Natural killer cell (primary cell): Measurements from ENCODE around the gene ERBB4. TPM values are rescaled to one million over a fixed set of nuclear protein-coding genes. Genes with fewer than 3 reads are reported as not detected.

ENCODE experiments used
- ATAC-seq, 3 donors: fragments of 150-1000 bp in 2 of 3; fragments of 200-7000 bp in 1 of 3; cut with Tn5 transposase; 1 replicate in 1 of 3; 2 replicates in 2 of 3; pipeline ENCODE4 v1.10.0; 2021; ENCODE audit warnings: mild to moderate bottlenecking in 2 of 3, moderate library complexity in 2 of 3
- DNase-seq, 2 donors: peaks; one replicate each; pipeline versions ENCODE4 v3.0.0 to v3.0.0-alpha.2; 2013 to 2021; ENCODE audit warnings: mixed read lengths in 1 of 2
- H3K27ac ChIP-seq: one replicate; pipeline ENCODE4 v1.5.1; 2013; ENCODE audit warnings: mild to moderate bottlenecking, low read length
- H3K27me3 ChIP-seq: one replicate; pipeline ENCODE4 v1.6.1; 2013; ENCODE audit warnings: low read length; ENCODE audit not compliant: control insufficient read depth, insufficient read depth
- H3K36me3 ChIP-seq: one replicate; pipeline ENCODE4 v1.6.1; 2013; ENCODE audit warnings: low read length; ENCODE audit not compliant: control insufficient read depth, insufficient read depth
- H3K4me1 ChIP-seq: one replicate; pipeline ENCODE4 v1.6.1; 2013; ENCODE audit warnings: low read length; ENCODE audit not compliant: control insufficient read depth, insufficient read depth
- H3K4me3 ChIP-seq: one replicate; pipeline ENCODE4 v1.5.1; 2013; ENCODE audit warnings: low read length
- H3K9me3 ChIP-seq: one replicate; pipeline ENCODE4 v1.6.1; 2013; ENCODE audit warnings: low read length; ENCODE audit not compliant: control insufficient read depth, insufficient read depth
- H3K27ac Mint-ChIP-seq, 2 donors: one replicate each; pipeline ENCODE4 v1.8.0; 2022; ENCODE audit warnings: mild to moderate bottlenecking in 2 of 2, mixed read lengths in 2 of 2, moderate library complexity in 1 of 2
- H3K27me3 Mint-ChIP-seq, 2 donors: one replicate each; pipeline ENCODE4 v1.8.0; 2022; ENCODE audit warnings: low read depth in 2 of 2, mixed read lengths in 2 of 2
- H3K36me3 Mint-ChIP-seq: one replicate; pipeline ENCODE4 v1.8.0; 2022; ENCODE audit warnings: mixed read lengths
- H3K4me1 Mint-ChIP-seq, 2 donors: one replicate each; pipeline ENCODE4 v1.8.0; 2022; ENCODE audit warnings: mixed read lengths in 2 of 2
- H3K4me3 Mint-ChIP-seq: one replicate; pipeline ENCODE4 v1.8.0; 2022; ENCODE audit warnings: mild to moderate bottlenecking, moderate library complexity, mixed read lengths
- H3K9me3 Mint-ChIP-seq, 2 donors: one replicate each; pipeline ENCODE4 v1.8.0; 2022; ENCODE audit warnings: mixed read lengths in 2 of 2
- WGBS: methylation state at CpG from one replicate; pipeline ENCODE4 v1.1.7; 2013; ENCODE audit warnings: missing lambda C conversion rate; ENCODE audit not compliant: insufficient coverage; 5-methylcytosine and 5-hydroxymethylcytosine counted together
- intact Hi-C: fragments of 100-400 bp; cut with micrococcal nuclease; formaldehyde crosslinking; loops from one replicate; pipeline ENCODE4 v1.14.2; 2022
- total RNA-seq, 4 donors: library from RNA; stranded (reverse); fragments of 120-200 nt in 1 of 4; gene quantifications; one replicate each; pipeline versions ENCODE4 v1.2.3 to v1.2.4, GENCODE V29; 2013 to 2022
- TF ChIP-seq, protein P1 (sequence below): fragments of 200-600 bp; IDR thresholded peaks from one replicate; pipeline ENCODE4 v1.8.0; 2022; ENCODE audit warnings: antibody characterized with exemption

Gene ERBB4
- total RNA-seq, 3 donors from 2014 or later (not counting 1 experiment from before 2014, with no cell fraction given): 0.08 TPM; not detected in 2

DNA sequence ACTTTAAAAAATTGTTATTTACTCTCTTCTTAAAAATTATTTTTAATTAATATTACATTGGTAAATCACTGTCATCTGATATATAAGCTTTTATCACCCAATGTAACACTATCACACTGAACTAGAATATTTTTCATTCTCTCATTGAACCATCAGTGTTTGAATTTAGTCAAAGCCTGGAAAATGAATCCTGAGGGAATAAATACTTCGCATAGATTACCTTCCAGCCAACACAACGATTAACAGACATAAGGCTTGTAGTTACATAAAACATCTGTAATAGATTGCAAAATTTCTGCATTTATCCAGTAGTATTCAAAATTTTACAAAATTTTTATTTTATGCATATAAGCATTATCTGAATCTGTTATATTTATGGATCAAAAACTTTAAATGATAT lies 314.9 kb downstream of the ERBB4 start:
- no peak for DNase-seq
- no peak for ATAC-seq
- Mint-ChIP-seq H3K4me1 (no peaks in the 10 kb centered on the region), H3K27ac (no peak overlapping the region), H3K27me3 (no peaks in the 10 kb centered on the region), H3K9me3 (no peaks in the 10 kb centered on the region), H3K4me3 (no peak overlapping the region), H3K36me3 (no peaks in the 10 kb centered on the region)
- no CpG with 5 or more reads among the region's 2 CpGs for WGBS
- Histone ChIP-seq H3K27ac (no peak overlapping the region), H3K4me1 (no peaks in the 10 kb centered on the region), H3K36me3 (no peaks in the 10 kb centered on the region), H3K9me3 (no peaks in the 10 kb centered on the region), H3K27me3 (no peaks in the 10 kb centered on the region), H3K4me3 (no peak overlapping the region)
- TF ChIP-seq, protein P1, sequence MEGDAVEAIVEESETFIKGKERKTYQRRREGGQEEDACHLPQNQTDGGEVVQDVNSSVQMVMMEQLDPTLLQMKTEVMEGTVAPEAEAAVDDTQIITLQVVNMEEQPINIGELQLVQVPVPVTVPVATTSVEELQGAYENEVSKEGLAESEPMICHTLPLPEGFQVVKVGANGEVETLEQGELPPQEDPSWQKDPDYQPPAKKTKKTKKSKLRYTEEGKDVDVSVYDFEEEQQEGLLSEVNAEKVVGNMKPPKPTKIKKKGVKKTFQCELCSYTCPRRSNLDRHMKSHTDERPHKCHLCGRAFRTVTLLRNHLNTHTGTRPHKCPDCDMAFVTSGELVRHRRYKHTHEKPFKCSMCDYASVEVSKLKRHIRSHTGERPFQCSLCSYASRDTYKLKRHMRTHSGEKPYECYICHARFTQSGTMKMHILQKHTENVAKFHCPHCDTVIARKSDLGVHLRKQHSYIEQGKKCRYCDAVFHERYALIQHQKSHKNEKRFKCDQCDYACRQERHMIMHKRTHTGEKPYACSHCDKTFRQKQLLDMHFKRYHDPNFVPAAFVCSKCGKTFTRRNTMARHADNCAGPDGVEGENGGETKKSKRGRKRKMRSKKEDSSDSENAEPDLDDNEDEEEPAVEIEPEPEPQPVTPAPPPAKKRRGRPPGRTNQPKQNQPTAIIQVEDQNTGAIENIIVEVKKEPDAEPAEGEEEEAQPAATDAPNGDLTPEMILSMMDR: no peak
- intact Hi-C loops: no loop called here

DNA sequence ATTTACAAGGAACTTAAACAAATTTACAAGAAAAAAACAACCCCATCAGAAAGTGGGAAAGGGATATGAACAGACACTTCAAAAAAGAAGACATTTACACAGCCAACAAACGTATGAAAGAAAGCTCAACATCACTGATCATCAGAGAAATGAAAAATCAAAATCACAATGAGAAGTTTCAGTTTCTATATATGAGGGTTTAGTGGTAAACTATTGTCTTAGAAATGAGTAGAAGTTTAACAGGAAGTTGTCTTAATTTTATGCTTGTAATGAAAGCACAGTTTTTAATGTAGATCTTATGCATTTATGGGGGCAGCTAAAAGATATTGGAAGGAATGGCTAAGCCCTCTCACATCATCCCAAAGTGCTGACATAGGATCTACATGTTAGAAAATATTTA lies 325.4 kb downstream of the ERBB4 start:
- no peak overlapping the region for H3K4me3 Mint-ChIP-seq
- Histone ChIP-seq H3K4me3 (no peak overlapping the region), H3K36me3 (no peaks in the 10 kb centered on the region), H3K9me3 (no peaks in the 10 kb centered on the region), H3K27ac (no peak overlapping the region), H3K4me1 (no peaks in the 10 kb centered on the region), H3K27me3 (no peaks in the 10 kb centered on the region)
- intact Hi-C loops: no loop called here
- peaks cover 0 to 2% of the 10 kb centered on the region in 2 donors for H3K9me3 Mint-ChIP-seq
- TF ChIP-seq, protein P1: no peak
- H3K27me3 Mint-ChIP-seq: no peaks in the 10 kb centered on the region
- H3K4me1 Mint-ChIP-seq: no peaks in the 10 kb centered on the region
- H3K27ac Mint-ChIP-seq: no peak overlapping the region
- no peaks in the 10 kb centered on the region for H3K36me3 Mint-ChIP-seq
- ATAC-seq: no peak
- DNase-seq: no peak
- no CpG with 5 or more reads among the region's 1 CpG for whole genome bisulfite sequencing

DNA sequence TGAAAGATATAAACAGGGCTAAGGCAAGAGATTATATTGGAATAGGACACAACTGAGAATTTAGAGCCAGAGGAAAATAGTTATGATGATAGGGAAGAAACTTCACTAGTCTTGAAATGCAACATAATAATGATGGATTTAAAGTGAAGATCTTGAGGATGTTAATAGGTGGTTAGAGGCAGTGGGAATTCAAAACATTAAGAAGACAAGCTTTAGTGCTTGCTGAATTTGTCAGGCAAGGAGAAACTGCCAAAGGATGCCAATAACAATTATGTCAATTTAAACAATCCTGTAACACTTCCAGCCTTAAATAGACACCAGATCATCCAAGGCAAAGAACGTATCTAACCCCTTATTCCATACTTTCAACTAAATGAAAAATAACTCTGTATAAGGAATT lies 330.1 kb downstream of the ERBB4 start:
- TF ChIP-seq, protein P1: no peak
- no peak overlapping the region for H3K27ac ChIP-seq
- H3K9me3 ChIP-seq: no peaks in the 10 kb centered on the region
- Mint-ChIP-seq H3K27me3 (no peaks in the 10 kb centered on the region), H3K4me3 (no peak overlapping the region), H3K9me3 (peaks cover 0 to 2% of the 10 kb centered on the region in 2 donors), H3K36me3 (no peaks in the 10 kb centered on the region), H3K4me1 (no peaks in the 10 kb centered on the region), H3K27ac (no peak overlapping the region)
- no CpG with 5 or more reads among the region's 1 CpG for WGBS
- H3K4me1 ChIP-seq: no peaks in the 10 kb centered on the region
- ATAC-seq (no peak), DNase-seq (no peak)
- intact Hi-C loops: no loop called here
- H3K36me3 ChIP-seq: no peaks in the 10 kb centered on the region
- no peak overlapping the region for H3K4me3 ChIP-seq
- no peaks in the 10 kb centered on the region for H3K27me3 ChIP-seq

DNA sequence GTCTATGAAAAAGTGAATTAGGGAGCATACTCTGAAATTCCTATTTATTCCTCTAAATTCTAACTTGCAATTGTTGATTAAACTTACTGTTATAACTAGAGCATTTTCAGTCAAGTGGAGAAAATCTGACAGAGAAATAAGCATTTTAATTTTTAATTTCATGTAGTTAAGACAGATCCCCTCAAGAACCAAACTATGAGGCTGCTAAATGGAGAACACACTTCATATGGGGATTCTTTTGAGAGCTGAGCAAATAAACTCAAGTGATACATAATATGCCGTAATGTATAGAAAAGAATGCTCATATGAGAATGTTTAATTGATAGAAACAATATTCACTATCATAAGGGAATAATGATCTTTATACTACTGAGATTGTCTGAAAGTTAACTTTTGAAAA lies 340.8 kb downstream of the ERBB4 start:
- ATAC-seq: no peak

More for the DNA sequence above, 340.8 kb downstream of the ERBB4 start:
- DNase-seq: no peak
- Histone ChIP-seq H3K36me3 (no peaks in the 10 kb centered on the region), H3K27me3 (no peaks in the 10 kb centered on the region), H3K4me3 (no peak overlapping the region), H3K9me3 (no peaks in the 10 kb centered on the region), H3K4me1 (no peaks in the 10 kb centered on the region), H3K27ac (no peak overlapping the region)
- TF ChIP-seq, protein P1: no peak
- H3K36me3 Mint-ChIP-seq: no peaks in the 10 kb centered on the region
- no peak overlapping the region for H3K4me3 Mint-ChIP-seq
- no peak overlapping the region for H3K27ac Mint-ChIP-seq
- no CpG with 5 or more reads among the region's 1 CpG for WGBS
- intact Hi-C loops: no loop called here
- H3K27me3 Mint-ChIP-seq: no peaks in the 10 kb centered on the region
- H3K9me3 Mint-ChIP-seq: peaks cover 3 to 4% of the 10 kb centered on the region in 2 donors
- H3K4me1 Mint-ChIP-seq: no peaks in the 10 kb centered on the region
